ENCODE measurements around the gene CD72. TPM values are rescaled to one million over a fixed set of nuclear protein-coding genes. Genes with fewer than 3 reads are reported as not detected.

CD72 gene
- total RNA-seq, 1 donor from 2014 or later = 0.56 TPM

GRCh38 chr9:35606726-35607125 is 11.5 kb downstream of the CD72 start:
- Histone ChIP-seq H3K36me3 (no peaks in the 10 kb centered on the region), H3K4me3 (peak overlapping the region; percentile 86), H3K27ac (no peak overlapping the region), H3F3A (ENCODE audit: low read depth) (peaks cover 14% of the 10 kb centered on the region), H3K79me2 (ENCODE audit: low read depth) (peaks cover 18% of the 10 kb centered on the region), H3K9me3 (ENCODE audit: low read depth) (no peaks in the 10 kb centered on the region), H3K4me1 (peaks cover 15% of the 10 kb centered on the region), H4K20me1 (ENCODE audit: low read depth) (peaks cover 23% of the 10 kb centered on the region), H3K9ac (no peak overlapping the region), H3K4me2 (peak overlapping the region; percentile 88), H2AFZ (replicated peaks) (no peak overlapping the region), H3K27me3 (no peaks in the 10 kb centered on the region)
- Mint-ChIP-seq H3K4me1 (peaks cover 25% of the 10 kb centered on the region), H3K27me3 (ENCODE audit: insufficient read depth, low read depth) (peaks cover 12% of the 10 kb centered on the region), H3K27ac (no peak overlapping the region), H3K36me3 (peaks cover 16% of the 10 kb centered on the region), H3K4me3 (peak overlapping the region; percentile 57), H3K9me3 (no peaks in the 10 kb centered on the region)
- no peak for DNase-seq (ENCODE audit: low spot score)
- TF ChIP-seq CTCF (IDR thresholded peaks at IDR 0.05) (no peak), EZH2phosphoT487 (IDR thresholded peaks at IDR 0.05) (no peak), EZH2 (IDR thresholded peaks at IDR 0.05) (no peak)

- H3F3A ChIP-seq (ENCODE audit: low read depth) = peaks cover 14% of the 10 kb centered on the region
- H3K9ac ChIP-seq = peak overlapping the region; percentile 57
- no peak overlapping the region for H3K27ac ChIP-seq
- H4K20me1 ChIP-seq (ENCODE audit: low read depth) = peaks cover 23% of the 10 kb centered on the region
- Mint-ChIP-seq H3K4me1 (peaks cover 25% of the 10 kb centered on the region), H3K27me3 (ENCODE audit: insufficient read depth, low read depth) (peaks cover 12% of the 10 kb centered on the region), H3K4me3 (peak overlapping the region; percentile 90), H3K9me3 (no peaks in the 10 kb centered on the region), H3K27ac (no peak overlapping the region), H3K36me3 (peaks cover 16% of the 10 kb centered on the region)
- DNase-seq (ENCODE audit: low spot score) = no peak
- H3K4me3 ChIP-seq = peak overlapping the region; percentile 86
- peak overlapping the region; percentile 88 for H3K4me2 ChIP-seq
- no peaks in the 10 kb centered on the region for H3K27me3 ChIP-seq
- no peaks in the 10 kb centered on the region for H3K36me3 ChIP-seq
- H3K9me3 ChIP-seq (ENCODE audit: low read depth) = no peaks in the 10 kb centered on the region
- H3K79me2 ChIP-seq (ENCODE audit: low read depth) = peaks cover 18% of the 10 kb centered on the region
- no peak overlapping the region for H2AFZ ChIP-seq (replicated peaks)
- no peak for TF ChIP-seq EZH2 (IDR thresholded peaks at IDR 0.05)
- no peak for TF ChIP-seq CTCF (IDR thresholded peaks at IDR 0.05)
- no peak for TF ChIP-seq EZH2phosphoT487 (IDR thresholded peaks at IDR 0.05)
- H3K4me1 ChIP-seq = peaks cover 15% of the 10 kb centered on the region
Measured at GRCh38 chr9:35606138-35606504, 12.1 kb downstream of the CD72 start.

- Histone ChIP-seq H4K20me1 (ENCODE audit: low read depth) (peaks cover 23% of the 10 kb centered on the region), H3K27me3 (no peaks in the 10 kb centered on the region), H3K4me2 (peak overlapping the region; percentile 88), H2AFZ (replicated peaks) (no peak overlapping the region), H3K27ac (no peak overlapping the region), H3K9ac (peak overlapping the region; percentile 57), H3K4me1 (peaks cover 15% of the 10 kb centered on the region), H3K4me3 (peak overlapping the region; percentile 86), H3K79me2 (ENCODE audit: low read depth) (peaks cover 18% of the 10 kb centered on the region), H3K9me3 (ENCODE audit: low read depth) (no peaks in the 10 kb centered on the region), H3F3A (ENCODE audit: low read depth) (peaks cover 14% of the 10 kb centered on the region), H3K36me3 (no peaks in the 10 kb centered on the region)
- Mint-ChIP-seq H3K4me1 (peaks cover 25% of the 10 kb centered on the region), H3K27me3 (ENCODE audit: insufficient read depth, low read depth) (peaks cover 10% of the 10 kb centered on the region), H3K36me3 (peaks cover 16% of the 10 kb centered on the region), H3K9me3 (no peaks in the 10 kb centered on the region), H3K4me3 (peak overlapping the region; percentile 90), H3K27ac (no peak overlapping the region)
- no peak for TF ChIP-seq EZH2 (IDR thresholded peaks at IDR 0.05)
- TF ChIP-seq EZH2phosphoT487 (IDR thresholded peaks at IDR 0.05) = no peak
- TF ChIP-seq CTCF (IDR thresholded peaks at IDR 0.05) = no peak
- DNase-seq (ENCODE audit: low spot score) = peak; percentile 59
Measured at GRCh38 chr9:35605351-35606137, 12.7 kb downstream of the CD72 start.

All from neural progenitor cell (in vitro differentiated cells).